HepG2 (cell line): ENCODE results near the gene REST. TPM values are rescaled to one million over a fixed set of nuclear protein-coding genes. Genes with fewer than 3 reads are reported as not detected.

Source experiments
- CEBPG ChIP-seq: IDR thresholded peaks from 2 replicates; pipeline ENCODE4 v1.6.1; 2016
- FOXP1 ChIP-seq, 2 experiments: fragments of 450-650 bp in 1 of 2; IDR thresholded peaks; 2 replicates each; pipeline ENCODE4 v1.6.1; 2017 to 2018; ENCODE audit warnings: antibody characterized with exemption in 1 of 2
- TBP ChIP-seq: sonication (generic); formaldehyde crosslinking; IDR thresholded peaks from 2 replicates; pipeline ENCODE4 v1.5.0; 2020; ENCODE audit warnings: missing genetic modification reagents
- ZFP36L2 ChIP-seq: sonication (generic); formaldehyde crosslinking; IDR thresholded peaks from 2 replicates; pipeline ENCODE4 v1.4.0; 2020; ENCODE audit warnings: missing genetic modification reagents
- ZFP37 ChIP-seq: sonication (generic); formaldehyde crosslinking; IDR thresholded peaks from 2 replicates; pipeline ENCODE4 v1.4.0; 2020; ENCODE audit warnings: missing genetic modification reagents, borderline replicate concordance
- ZNF121 ChIP-seq: sonication (generic); formaldehyde crosslinking; IDR thresholded peaks from 2 replicates; pipeline ENCODE4 v1.5.0; 2020; ENCODE audit warnings: mild to moderate bottlenecking, missing genetic modification reagents
- ZNF317 ChIP-seq: sonication (generic); formaldehyde crosslinking; IDR thresholded peaks from 2 replicates; pipeline ENCODE4 v1.5.0; 2020; ENCODE audit warnings: mild to moderate bottlenecking, missing genetic modification reagents
- ZNF33B ChIP-seq: sonication (generic); formaldehyde crosslinking; IDR thresholded peaks from 2 replicates; pipeline ENCODE4 v1.5.1; 2020; ENCODE audit warnings: mild to moderate bottlenecking, missing genetic modification reagents
- ZNF446 ChIP-seq: sonication (generic); formaldehyde crosslinking; IDR thresholded peaks from 2 replicates; pipeline ENCODE4 v1.5.0; 2020; ENCODE audit warnings: mild to moderate bottlenecking, missing genetic modification reagents
- ZNF496 ChIP-seq: sonication (generic); formaldehyde crosslinking; IDR thresholded peaks from 2 replicates; pipeline ENCODE4 v1.8.1; 2023; ENCODE audit warnings: mild to moderate bottlenecking, moderate library complexity, missing genetic modification reagents; ENCODE audit not compliant: insufficient replicate concordance
- ZNF781 ChIP-seq: sonication (generic); formaldehyde crosslinking; IDR thresholded peaks from 2 replicates; pipeline ENCODE4 v1.5.1; 2020; ENCODE audit warnings: borderline replicate concordance, mild to moderate bottlenecking, missing genetic modification reagents; ENCODE audit errors: not compliant biosample characterization
- polyA plus RNA-seq, 8 experiments: library from polyadenylated mRNA; depleted of rRNA in 3 of 8; stranded (reverse) in 7 of 8; unstranded in 1 of 8; fragments of >200 nt; fragmentation: Illumina TruSeq in 4 of 8; extraction: Trizol in 4 of 8; gene quantifications; 2 replicates each; pipeline versions ENCODE4 v1.2.1 to v1.2.3, GENCODE V29; 2011 to 2016; ENCODE audit warnings: low read depth in 4 of 8, missing spikeins in 1 of 8, mixed read lengths in 1 of 8; ENCODE audit not compliant: insufficient read depth in 1 of 8
- total RNA-seq, 5 experiments: library from RNA; depleted of rRNA; stranded (reverse); fragments of >200 nt; fragmentation: Illumina TruSeq; extraction: Trizol; gene quantifications; 2 replicates each; pipeline ENCODE4 v1.2.3, GENCODE V29; 2016; ENCODE audit warnings: low read depth in 1 of 5
- TF ChIP-seq, protein P1 (sequence below): sonication (generic); formaldehyde crosslinking; IDR thresholded peaks from 2 replicates; pipeline ENCODE4 v1.4.0; 2020; ENCODE audit warnings: mild to moderate bottlenecking, missing genetic modification reagents
- TF ChIP-seq, protein P2 (sequence below): sonication (generic); formaldehyde crosslinking; IDR thresholded peaks from 2 replicates; pipeline ENCODE4 v1.5.0; 2020; ENCODE audit warnings: mild to moderate bottlenecking, missing genetic modification reagents
- TF ChIP-seq, protein P3 (sequence below): sonication (generic); formaldehyde crosslinking; IDR thresholded peaks from 2 replicates; pipeline ENCODE4 v1.8.1; 2022; ENCODE audit warnings: mild to moderate bottlenecking, missing genetic modification reagents
- TF ChIP-seq, protein P4 (sequence below): sonication (generic); formaldehyde crosslinking; IDR thresholded peaks from 2 replicates; pipeline ENCODE4 v1.4.0; 2020; ENCODE audit warnings: missing genetic modification reagents
- TF ChIP-seq, protein P5 (sequence below): sonication (generic); formaldehyde crosslinking; IDR thresholded peaks from 2 replicates; pipeline ENCODE4 v1.4.0; 2020; ENCODE audit warnings: missing genetic modification reagents

Gene REST
- total and polyA plus RNA-seq, 2 of the 13 experiments (the other 11 are each of a cell fraction or from before 2014, with no cell fraction given) = 12.7 to 22.4 TPM

DNA sequence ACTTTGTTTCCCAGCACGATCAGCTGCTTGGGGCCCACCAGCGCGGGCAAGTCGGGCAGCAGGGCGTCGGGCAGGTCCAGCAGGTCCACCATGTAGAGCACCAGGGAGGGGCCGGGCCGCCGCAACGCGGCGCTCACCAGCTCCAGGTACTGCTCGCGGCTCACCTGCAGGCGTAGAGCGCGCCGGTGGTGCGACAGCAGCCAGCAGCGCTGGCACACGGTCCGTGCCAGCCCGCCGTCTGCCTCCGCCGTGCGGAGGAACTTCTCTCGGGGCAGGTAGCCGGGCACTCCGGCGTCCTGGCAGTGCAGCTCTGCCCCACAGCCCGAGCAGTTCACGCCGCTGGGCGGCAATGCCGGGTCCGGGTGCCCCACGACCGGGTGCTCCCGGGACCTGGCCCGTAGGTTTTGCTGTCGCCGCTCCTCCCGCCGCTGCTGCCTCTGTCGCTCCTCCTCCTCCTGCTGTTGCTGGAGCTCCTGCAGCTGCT is 69.2 kb downstream of the REST start (continued):
- TF ChIP-seq, protein P1, sequence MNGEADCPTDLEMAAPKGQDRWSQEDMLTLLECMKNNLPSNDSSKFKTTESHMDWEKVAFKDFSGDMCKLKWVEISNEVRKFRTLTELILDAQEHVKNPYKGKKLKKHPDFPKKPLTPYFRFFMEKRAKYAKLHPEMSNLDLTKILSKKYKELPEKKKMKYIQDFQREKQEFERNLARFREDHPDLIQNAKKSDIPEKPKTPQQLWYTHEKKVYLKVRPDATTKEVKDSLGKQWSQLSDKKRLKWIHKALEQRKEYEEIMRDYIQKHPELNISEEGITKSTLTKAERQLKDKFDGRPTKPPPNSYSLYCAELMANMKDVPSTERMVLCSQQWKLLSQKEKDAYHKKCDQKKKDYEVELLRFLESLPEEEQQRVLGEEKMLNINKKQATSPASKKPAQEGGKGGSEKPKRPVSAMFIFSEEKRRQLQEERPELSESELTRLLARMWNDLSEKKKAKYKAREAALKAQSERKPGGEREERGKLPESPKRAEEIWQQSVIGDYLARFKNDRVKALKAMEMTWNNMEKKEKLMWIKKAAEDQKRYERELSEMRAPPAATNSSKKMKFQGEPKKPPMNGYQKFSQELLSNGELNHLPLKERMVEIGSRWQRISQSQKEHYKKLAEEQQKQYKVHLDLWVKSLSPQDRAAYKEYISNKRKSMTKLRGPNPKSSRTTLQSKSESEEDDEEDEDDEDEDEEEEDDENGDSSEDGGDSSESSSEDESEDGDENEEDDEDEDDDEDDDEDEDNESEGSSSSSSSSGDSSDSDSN (CRISPR knock-in tag) = peak; percentile 82
- TF ChIP-seq, protein P2, sequence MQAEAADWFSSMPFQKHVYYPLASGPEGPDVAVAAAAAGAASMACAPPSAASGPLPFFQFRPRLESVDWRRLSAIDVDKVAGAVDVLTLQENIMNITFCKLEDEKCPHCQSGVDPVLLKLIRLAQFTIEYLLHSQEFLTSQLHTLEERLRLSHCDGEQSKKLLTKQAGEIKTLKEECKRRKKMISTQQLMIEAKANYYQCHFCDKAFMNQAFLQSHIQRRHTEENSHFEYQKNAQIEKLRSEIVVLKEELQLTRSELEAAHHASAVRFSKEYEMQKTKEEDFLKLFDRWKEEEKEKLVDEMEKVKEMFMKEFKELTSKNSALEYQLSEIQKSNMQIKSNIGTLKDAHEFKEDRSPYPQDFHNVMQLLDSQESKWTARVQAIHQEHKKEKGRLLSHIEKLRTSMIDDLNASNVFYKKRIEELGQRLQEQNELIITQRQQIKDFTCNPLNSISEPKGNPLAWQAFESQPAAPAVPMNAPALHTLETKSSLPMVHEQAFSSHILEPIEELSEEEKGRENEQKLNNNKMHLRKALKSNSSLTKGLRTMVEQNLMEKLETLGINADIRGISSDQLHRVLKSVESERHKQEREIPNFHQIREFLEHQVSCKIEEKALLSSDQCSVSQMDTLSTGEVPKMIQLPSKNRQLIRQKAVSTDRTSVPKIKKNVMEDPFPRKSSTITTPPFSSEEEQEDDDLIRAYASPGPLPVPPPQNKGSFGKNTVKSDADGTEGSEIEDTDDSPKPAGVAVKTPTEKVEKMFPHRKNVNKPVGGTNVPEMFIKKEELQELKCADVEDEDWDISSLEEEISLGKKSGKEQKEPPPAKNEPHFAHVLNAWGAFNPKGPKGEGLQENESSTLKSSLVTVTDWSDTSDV = 0 out of 2 replicates have a peak, but pooled peaks have one; percentile 29
- TF ChIP-seq ZNF496 (no peak), ZNF33B (CRISPR knock-in tag) (peak; percentile 82; the same call in 1 of the 2 replicates), TBP (CRISPR knock-in tag) (no peak), ZNF781 (CRISPR knock-in tag) (no peak), ZNF121 (CRISPR knock-in tag) (no peak), ZNF317 (CRISPR knock-in tag) (no peak), ZNF446 (CRISPR knock-in tag) (0 out of 2 replicates have a peak, but pooled peaks have one; percentile 20), FOXP1 (IDR thresholded peaks at IDR 0.05) (no peak), FOXP1 (CRISPR knock-in tag; IDR thresholded peaks at IDR 0.05) (no peak), CEBPG (CRISPR knock-in tag) (no peak), ZFP37 (CRISPR knock-in tag) (no peak), ZFP36L2 (no peak)
- TF ChIP-seq, protein P3, sequence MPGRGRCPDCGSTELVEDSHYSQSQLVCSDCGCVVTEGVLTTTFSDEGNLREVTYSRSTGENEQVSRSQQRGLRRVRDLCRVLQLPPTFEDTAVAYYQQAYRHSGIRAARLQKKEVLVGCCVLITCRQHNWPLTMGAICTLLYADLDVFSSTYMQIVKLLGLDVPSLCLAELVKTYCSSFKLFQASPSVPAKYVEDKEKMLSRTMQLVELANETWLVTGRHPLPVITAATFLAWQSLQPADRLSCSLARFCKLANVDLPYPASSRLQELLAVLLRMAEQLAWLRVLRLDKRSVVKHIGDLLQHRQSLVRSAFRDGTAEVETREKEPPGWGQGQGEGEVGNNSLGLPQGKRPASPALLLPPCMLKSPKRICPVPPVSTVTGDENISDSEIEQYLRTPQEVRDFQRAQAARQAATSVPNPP = no peak
- TF ChIP-seq, protein P4, sequence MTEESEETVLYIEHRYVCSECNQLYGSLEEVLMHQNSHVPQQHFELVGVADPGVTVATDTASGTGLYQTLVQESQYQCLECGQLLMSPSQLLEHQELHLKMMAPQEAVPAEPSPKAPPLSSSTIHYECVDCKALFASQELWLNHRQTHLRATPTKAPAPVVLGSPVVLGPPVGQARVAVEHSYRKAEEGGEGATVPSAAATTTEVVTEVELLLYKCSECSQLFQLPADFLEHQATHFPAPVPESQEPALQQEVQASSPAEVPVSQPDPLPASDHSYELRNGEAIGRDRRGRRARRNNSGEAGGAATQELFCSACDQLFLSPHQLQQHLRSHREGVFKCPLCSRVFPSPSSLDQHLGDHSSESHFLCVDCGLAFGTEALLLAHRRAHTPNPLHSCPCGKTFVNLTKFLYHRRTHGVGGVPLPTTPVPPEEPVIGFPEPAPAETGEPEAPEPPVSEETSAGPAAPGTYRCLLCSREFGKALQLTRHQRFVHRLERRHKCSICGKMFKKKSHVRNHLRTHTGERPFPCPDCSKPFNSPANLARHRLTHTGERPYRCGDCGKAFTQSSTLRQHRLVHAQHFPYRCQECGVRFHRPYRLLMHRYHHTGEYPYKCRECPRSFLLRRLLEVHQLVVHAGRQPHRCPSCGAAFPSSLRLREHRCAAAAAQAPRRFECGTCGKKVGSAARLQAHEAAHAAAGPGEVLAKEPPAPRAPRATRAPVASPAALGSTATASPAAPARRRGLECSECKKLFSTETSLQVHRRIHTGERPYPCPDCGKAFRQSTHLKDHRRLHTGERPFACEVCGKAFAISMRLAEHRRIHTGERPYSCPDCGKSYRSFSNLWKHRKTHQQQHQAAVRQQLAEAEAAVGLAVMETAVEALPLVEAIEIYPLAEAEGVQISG = no peak
- TF ChIP-seq, protein P5, sequence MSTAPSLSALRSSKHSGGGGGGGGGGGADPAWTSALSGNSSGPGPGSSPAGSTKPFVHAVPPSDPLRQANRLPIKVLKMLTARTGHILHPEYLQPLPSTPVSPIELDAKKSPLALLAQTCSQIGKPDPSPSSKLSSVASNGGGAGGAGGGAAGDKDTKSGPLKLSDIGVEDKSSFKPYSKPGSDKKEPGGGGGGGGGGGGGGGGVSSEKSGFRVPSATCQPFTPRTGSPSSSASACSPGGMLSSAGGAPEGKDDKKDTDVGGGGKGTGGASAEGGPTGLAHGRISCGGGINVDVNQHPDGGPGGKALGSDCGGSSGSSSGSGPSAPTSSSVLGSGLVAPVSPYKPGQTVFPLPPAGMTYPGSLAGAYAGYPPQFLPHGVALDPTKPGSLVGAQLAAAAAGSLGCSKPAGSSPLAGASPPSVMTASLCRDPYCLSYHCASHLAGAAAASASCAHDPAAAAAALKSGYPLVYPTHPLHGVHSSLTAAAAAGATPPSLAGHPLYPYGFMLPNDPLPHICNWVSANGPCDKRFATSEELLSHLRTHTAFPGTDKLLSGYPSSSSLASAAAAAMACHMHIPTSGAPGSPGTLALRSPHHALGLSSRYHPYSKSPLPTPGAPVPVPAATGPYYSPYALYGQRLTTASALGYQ (CRISPR knock-in tag) = no peak
